Measurements from ENCODE around the gene SSU72. TPM values are rescaled to one million over a fixed set of nuclear protein-coding genes. Genes with fewer than 3 reads are reported as not detected.

Gene SSU72
- total RNA-seq, 1 donor from 2014 or later, result 87.3 TPM

GRCh38 chr1:1602968-1603506 is 28.4 kb upstream of the SSU72 start:
- peaks cover 41% of the 10 kb centered on the region for H3K27me3 ChIP-seq (ENCODE audit: control insufficient read depth, insufficient read depth, low read length)
- no peak for DNase-seq (ENCODE audit: low read depth)
- no peak overlapping the region for H3K4me3 ChIP-seq (ENCODE audit: low read depth, low read length)
- no peaks in the 10 kb centered on the region for H3K36me3 ChIP-seq (ENCODE audit: control insufficient read depth, insufficient read depth, low read length)
- TF ChIP-seq, protein P1, sequence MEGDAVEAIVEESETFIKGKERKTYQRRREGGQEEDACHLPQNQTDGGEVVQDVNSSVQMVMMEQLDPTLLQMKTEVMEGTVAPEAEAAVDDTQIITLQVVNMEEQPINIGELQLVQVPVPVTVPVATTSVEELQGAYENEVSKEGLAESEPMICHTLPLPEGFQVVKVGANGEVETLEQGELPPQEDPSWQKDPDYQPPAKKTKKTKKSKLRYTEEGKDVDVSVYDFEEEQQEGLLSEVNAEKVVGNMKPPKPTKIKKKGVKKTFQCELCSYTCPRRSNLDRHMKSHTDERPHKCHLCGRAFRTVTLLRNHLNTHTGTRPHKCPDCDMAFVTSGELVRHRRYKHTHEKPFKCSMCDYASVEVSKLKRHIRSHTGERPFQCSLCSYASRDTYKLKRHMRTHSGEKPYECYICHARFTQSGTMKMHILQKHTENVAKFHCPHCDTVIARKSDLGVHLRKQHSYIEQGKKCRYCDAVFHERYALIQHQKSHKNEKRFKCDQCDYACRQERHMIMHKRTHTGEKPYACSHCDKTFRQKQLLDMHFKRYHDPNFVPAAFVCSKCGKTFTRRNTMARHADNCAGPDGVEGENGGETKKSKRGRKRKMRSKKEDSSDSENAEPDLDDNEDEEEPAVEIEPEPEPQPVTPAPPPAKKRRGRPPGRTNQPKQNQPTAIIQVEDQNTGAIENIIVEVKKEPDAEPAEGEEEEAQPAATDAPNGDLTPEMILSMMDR (IDR thresholded peaks at IDR 0.05; ENCODE audit: insufficient read depth, low read length, poor library complexity, severe bottlenecking), result no peak

DNA sequence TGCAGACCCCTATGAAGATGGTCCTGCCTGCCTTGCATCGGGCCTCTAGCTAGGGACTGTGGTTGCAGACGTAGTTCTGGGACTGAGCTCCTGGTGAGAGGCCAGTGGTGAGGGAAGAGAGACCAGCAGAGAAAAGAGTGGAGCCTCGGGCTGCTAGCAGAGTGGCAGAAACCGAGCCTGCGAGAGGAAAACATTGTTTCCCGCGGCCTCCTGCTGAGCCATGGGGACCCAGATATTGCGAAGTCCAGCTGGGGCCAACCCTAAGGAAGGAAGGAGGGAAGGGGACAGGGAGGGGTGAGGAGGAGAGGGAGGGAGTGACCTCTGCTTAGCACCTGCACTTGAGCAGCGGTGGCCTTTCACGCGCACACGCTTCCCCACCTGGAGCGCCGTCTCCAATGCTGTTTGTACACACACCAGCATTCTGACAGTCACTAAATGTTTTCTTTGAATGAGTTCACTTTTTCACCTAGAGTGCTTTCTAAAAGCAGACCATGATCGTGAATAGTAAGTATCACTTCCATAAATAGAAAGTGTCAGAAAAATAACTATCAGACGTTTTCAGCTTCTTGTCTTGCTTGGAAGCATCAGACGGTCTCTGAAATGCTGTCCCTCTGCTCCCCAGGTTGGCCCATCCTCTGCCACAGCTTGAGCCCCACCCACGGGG is 27.8 kb upstream of the SSU72 start:
- no peak for DNase-seq (ENCODE audit: low read depth)
- Histone ChIP-seq H3K4me3 (ENCODE audit: low read depth, low read length) (no peak overlapping the region), H3K36me3 (ENCODE audit: control insufficient read depth, insufficient read depth, low read length) (no peaks in the 10 kb centered on the region), H3K27me3 (ENCODE audit: control insufficient read depth, insufficient read depth, low read length) (peaks cover 46% of the 10 kb centered on the region)
- TF ChIP-seq, protein P1 (IDR thresholded peaks at IDR 0.05; ENCODE audit: insufficient read depth, low read length, poor library complexity, severe bottlenecking), result no peak

DNA sequence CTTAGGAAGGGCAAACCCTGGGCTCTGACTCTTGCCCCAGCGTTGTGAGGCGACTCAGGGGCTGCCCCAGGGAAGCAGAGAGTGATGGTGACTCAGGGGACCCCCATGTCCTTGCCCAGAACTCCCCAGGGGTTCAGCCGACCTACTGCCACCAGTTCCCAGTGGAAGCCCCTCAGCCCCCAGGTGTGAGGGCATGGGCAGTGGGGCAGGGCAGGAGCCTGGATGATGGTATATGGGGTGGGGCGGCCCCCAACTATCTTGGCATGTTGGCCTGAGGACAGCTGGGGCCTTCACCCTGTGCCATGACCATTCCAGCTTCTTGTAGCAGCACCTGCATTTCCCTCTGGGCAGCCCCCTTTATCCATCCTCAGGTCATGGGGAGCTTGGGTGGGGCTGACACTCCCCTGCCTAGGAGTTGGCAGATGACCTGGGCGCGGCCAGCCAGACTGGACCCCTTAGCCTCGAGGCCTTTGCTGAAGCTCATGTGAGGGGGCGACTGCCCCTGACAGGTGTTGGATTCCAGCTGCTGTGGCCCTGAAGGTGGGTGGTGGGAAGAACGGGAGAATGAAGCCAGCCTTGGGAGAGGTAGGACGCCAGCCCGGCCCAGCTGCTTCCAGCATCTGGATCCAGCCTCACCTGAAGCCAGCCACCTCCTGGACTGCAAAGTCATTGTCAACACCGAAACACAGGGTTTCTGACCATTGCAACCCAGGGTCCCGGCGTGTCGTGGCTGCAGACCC is 27.1 kb upstream of the SSU72 start:
- peaks cover 51% of the 10 kb centered on the region for H3K27me3 ChIP-seq (ENCODE audit: control insufficient read depth, insufficient read depth, low read length)
- H3K4me3 ChIP-seq (ENCODE audit: low read depth, low read length), result no peak overlapping the region
- H3K36me3 ChIP-seq (ENCODE audit: control insufficient read depth, insufficient read depth, low read length), result no peaks in the 10 kb centered on the region
- no peak for DNase-seq (ENCODE audit: low read depth)
- TF ChIP-seq, protein P1 (IDR thresholded peaks at IDR 0.05; ENCODE audit: insufficient read depth, low read length, poor library complexity, severe bottlenecking), result no peak

DNA sequence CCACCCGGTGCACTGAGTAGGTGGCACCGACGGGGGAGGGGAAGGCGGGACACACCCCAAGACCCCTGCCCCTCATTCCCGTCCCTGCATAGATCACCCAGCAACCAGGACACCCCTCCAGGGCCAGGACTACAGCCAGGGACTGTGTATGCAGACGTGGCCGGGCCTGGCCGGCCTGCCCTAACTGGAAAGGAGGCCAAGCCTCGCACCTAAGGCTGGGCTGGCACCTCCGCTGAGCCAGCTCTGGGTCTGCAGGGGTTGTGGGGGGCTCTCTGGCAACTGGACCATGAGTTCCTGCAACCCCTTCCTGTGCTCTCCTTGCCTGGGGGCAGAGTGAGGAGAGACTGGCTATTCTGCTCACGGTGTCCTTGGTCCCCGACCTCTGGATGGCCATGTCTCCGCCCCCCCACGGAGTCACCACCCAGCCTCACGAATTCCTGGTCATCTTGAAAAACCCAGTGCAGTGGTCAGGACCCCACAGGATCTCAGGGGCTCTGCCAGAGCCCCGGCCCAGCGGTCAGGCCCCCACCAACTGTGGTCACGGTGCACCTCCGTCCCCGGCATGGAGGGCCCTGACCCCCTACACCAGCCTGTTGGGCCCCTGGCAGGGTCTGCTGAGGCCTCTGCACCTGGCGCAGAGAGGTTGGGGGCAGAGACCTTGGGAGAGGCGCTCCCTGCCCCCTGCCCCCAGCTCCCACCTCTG is 26.3 kb upstream of the SSU72 start:
- Histone ChIP-seq H3K4me3 (ENCODE audit: low read depth, low read length) (no peak overlapping the region), H3K36me3 (ENCODE audit: control insufficient read depth, insufficient read depth, low read length) (no peaks in the 10 kb centered on the region), H3K27me3 (ENCODE audit: control insufficient read depth, insufficient read depth, low read length) (peaks cover 57% of the 10 kb centered on the region)
- DNase-seq (ENCODE audit: low read depth), result no peak
- TF ChIP-seq, protein P1 (IDR thresholded peaks at IDR 0.05; ENCODE audit: insufficient read depth, low read length, poor library complexity, severe bottlenecking), result no peak

DNA sequence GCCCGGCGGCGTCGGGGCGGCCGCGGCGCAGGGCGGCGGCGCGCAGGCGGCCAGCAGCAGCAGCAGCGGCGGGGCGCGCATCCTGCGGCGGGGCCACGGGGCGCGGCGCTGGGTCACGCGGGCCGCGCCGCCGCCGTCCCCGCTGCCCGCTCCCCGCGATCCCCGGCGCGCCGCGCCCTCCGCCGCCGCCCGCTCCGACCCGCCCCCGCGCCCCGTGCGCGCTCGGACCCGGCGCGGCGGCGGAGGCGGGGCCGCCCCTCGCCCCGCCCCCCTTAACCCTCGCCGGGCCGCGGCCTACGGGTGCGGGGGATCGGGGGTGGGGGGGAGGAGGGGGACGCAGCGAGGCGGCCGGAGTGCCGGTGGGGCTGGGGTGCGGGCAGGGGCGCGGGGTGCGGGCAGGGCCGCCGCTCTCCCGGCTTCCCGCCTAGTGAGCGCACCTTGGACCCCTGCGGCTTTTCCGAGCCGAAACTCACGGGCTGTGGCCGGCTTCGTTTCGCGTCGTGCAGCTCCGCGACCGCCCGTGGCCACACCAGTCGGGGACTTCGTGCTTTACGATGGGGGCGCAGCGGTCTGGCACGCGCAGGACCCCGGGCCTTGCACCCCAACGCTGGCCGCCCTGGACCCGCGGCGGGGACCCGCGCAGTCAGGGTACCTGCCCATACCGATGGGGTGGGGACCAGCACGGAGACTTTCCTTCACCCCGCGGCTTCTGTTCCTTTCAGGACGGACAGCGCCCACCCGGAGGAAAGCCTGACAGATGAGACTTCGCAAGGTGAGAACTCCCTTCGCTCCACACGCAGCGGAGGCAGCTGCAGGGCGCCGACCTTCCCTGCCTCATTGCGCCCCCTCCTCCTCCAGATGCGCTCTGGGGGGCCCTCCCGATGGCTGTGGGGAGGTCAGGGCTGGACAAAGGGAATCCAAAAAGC is 25.5 kb upstream of the SSU72 start, which contains the start of gene FNDC10:
Gene FNDC10, minus strand, starts transcription at position 201 of the 926 bp plus-strand sequence. Its CDS starts 120 bp downstream, at position 81.
- Histone ChIP-seq H3K27me3 (ENCODE audit: control insufficient read depth, insufficient read depth, low read length) (peaks cover 58% of the 10 kb centered on the region), H3K36me3 (ENCODE audit: control insufficient read depth, insufficient read depth, low read length) (no peaks in the 10 kb centered on the region), H3K4me3 (ENCODE audit: low read depth, low read length) (peak within 1 kb of the TSS; percentile 35)
- DNase-seq (ENCODE audit: low read depth), result no peak
- TF ChIP-seq, protein P1 (IDR thresholded peaks at IDR 0.05; ENCODE audit: insufficient read depth, low read length, poor library complexity, severe bottlenecking), result no peak

All from kidney epithelial cell (primary cell).